Dermis microvascular lymphatic vessel endothelial cell (primary cell): ENCODE data around the gene TEX55. TPM values are rescaled to one million over a fixed set of nuclear protein-coding genes. Genes with fewer than 3 reads are reported as not detected.
"Not testable (repeated sequence)": the region's sequence is repeated elsewhere in the genome, so short reads cannot be mapped to it uniquely, and the experiment has no call there.

ENCODE experiments used
- DNase-seq, 2 donors: peaks; one replicate each; pipeline versions ENCODE4 v3.0.0 to v3.0.0-alpha.2; 2010; ENCODE audit warnings: low read depth in 2 of 2
- total RNA-seq: library from RNA; depleted of rRNA; stranded (reverse); fragments of >200 nt; gene quantifications from 2 replicates; pipeline ENCODE4 v1.2.1, GENCODE V29; 2014

TEX55 gene
- not detected in 2 replicates for total RNA-seq

- DNase-seq = peak in 1 of 2 donors; percentile 42
Measured at GRCh38 chr3:119145500-119146167, at the start of gene TEX55. TEX55 (plus strand) TSS chr3:119146165; CDS start chr3:119146190, 25 bp downstream.

GRCh38 chr3:119098003-119098402 is 48.0 kb upstream of the TEX55 start:
- DNase-seq = no peak

GRCh38 chr3:119098619-119099222 is 47.2 kb upstream of the TEX55 start:
- peak; percentile 25 to 36 for DNase-seq

GRCh38 chr3:119099785-119100184 is 46.2 kb upstream of the TEX55 start:
- DNase-seq = no peak

GRCh38 chr3:119104031-119104430 is 41.9 kb upstream of the TEX55 start:
- DNase-seq = no peak

GRCh38 chr3:119118330-119118729 is 27.6 kb upstream of the TEX55 start:
- not testable (repeated sequence) for DNase-seq

- no peak for DNase-seq
Measured at GRCh38 chr3:119120480-119120879, 25.5 kb upstream of the TEX55 start.

GRCh38 chr3:119122350-119122749 is 23.6 kb upstream of the TEX55 start:
- no peak for DNase-seq

- no peak for DNase-seq
Measured at GRCh38 chr3:119125342-119125741, 20.6 kb upstream of the TEX55 start.

GRCh38 chr3:119125742-119126504 is 20.0 kb upstream of the TEX55 start:
- DNase-seq = no peak

- not testable (repeated sequence) for DNase-seq
Measured at GRCh38 chr3:119130291-119130690, 15.7 kb upstream of the TEX55 start.

GRCh38 chr3:119132291-119132690 is 13.7 kb upstream of the TEX55 start:
- DNase-seq = not testable (repeated sequence)

- not testable (repeated sequence) for DNase-seq
Measured at GRCh38 chr3:119139360-119139759, 6.6 kb upstream of the TEX55 start.

- DNase-seq = no peak
Measured at GRCh38 chr3:119140466-119140865, 5.5 kb upstream of the TEX55 start.

GRCh38 chr3:119145128-119145499 is 851 bp upstream of the TEX55 start:
- DNase-seq = no peak

- DNase-seq = no peak
Measured at GRCh38 chr3:119146578-119147375, 812 bp downstream of the TEX55 start.

GRCh38 chr3:119147494-119147893 is 1.5 kb downstream of the TEX55 start:
- no peak for DNase-seq

- DNase-seq = no peak
Measured at GRCh38 chr3:119148493-119149180, 2.7 kb downstream of the TEX55 start.

GRCh38 chr3:119149484-119149883 is 3.5 kb downstream of the TEX55 start:
- no peak for DNase-seq

- no peak for DNase-seq
Measured at GRCh38 chr3:119156868-119157267, 10.9 kb downstream of the TEX55 start.

- no peak for DNase-seq
Measured at GRCh38 chr3:119157971-119158370, 12.0 kb downstream of the TEX55 start.
